HG02588 (cell line): ENCODE measurements around the gene PPIL1.

ENCODE experiments used
- ATAC-seq: cut with Tn5 transposase; IDR thresholded peaks from one replicate; pipeline ENCODE4 v1.9.1; 2021; ENCODE audit warnings: mild to moderate bottlenecking, moderate library complexity; ENCODE audit not compliant: unreplicated experiment

Gene PPIL1

GRCh38 chr6:36836111-36837021 lies 38.2 kb downstream of the PPIL1 start:
- no peak for ATAC-seq

DNA sequence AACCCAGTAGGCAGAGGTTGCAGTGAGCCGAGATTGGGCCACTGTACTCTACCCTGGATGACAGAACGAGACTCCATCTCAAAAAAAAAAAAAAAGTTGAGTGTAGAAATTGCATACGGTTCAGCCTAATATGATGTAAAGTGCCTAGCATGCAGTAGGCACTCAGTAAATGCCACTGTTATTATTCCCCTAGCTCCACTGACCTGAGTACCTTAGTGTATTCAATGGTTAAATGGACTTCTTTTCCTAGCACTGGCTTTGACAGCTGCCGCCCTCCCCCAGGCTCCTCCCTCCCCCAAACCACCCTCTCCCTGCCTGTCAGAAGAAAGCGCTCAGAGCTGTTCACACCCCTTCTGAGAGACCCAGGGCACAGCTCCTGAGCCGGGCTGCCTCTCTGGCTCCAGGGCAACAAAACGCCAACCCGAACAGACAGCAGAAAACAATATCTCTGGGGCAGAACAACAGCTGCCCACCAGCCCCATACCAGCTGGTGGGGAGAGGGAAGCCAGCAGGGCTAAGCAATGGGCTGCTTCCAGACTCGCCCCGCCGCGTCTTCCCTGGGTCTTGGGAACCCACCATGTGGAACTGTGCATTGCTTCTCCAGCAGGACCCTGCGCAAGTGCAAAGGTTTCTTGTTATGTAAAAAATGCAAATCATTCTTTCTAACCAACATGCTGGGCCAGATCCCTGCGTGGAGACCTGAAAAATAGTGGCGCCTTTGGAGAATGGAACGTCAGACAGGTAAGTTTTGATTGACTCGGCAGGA lies 39.8 kb downstream of the PPIL1 start:
- ATAC-seq: no peak

DNA sequence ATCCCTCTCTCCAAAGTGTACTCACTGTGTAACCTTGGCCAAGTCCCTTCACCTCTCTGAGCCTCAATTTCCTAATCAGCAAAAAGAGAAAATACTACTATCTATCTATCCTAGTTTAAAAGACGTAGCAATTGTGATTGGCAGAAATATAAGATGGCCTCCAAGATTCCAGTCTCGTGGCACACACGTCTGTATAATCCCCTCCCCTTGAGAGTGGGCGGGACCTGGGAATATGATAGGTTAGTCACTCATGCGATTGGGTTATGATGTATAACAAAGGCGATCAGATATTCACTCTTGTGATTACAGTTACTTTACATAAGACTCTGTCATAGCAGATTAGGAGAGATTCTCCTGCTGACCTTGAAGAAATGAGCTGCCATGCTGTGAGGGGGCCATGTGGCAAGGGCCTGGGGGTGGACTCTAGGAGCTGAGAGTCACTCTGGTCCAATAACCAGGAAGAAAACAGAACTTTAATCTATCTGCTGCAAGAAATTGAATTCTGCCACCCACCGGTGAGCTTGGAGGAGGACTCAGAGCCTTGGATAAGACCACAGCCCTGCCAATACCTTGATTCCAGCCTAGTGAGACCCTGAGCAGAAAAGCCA lies 41.3 kb downstream of the PPIL1 start:
- no peak for ATAC-seq

- ATAC-seq: no peak
Observed at GRCh38 chr6:36832313-36832712, 42.3 kb downstream of the PPIL1 start.

DNA sequence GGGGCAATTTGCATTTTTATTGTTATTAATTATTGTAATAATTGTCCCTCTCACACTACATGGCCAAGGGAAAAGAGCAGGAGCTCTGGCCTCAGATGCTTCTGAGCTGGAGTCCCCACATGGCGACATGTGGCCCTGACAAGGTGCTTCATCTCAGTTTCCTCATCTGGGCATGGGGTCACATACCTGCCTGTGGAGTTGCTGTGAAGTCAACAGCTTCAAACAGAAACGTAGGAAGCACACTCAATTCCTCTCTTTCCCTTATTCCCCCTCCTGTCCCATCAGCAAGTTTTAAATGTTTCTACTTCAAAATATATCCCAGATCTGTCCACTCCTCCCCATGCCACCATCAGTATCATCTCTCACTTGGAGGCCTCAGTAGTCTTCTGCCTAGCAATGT lies 44.0 kb downstream of the PPIL1 start:
- ATAC-seq: no peak

DNA sequence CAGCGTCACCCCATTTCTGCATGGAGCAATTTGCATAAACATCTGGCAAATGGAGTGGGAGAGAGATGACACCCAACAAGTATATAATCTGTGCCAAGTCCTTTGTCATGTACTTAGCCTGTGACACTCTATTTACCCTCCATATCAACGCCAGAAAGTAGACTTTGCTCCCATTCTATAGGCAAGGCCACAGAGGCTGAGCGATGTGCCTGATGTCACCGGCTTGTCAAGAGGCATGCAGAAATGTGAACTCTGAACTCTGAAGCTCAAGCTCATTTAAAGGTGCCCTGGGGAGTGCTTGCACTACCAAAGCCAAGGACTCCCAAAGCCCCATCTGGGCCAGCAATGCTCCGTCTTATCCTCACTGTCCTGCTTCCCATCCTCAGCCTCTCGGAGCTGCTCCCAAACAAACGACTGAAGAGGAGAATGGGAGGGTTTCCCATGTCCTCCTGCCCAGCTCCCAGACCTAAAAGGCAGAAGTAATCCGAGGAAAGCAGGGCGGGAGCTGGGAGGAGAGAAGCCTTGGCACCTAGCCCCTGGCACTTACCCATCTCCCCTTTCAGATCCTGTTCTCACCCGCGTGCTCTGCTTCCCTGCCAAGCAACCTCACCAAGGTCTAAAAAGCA lies 44.6 kb downstream of the PPIL1 start:
- no peak for ATAC-seq

- no peak for ATAC-seq
Observed at GRCh38 chr6:36827261-36828079, 47.1 kb downstream of the PPIL1 start.

DNA sequence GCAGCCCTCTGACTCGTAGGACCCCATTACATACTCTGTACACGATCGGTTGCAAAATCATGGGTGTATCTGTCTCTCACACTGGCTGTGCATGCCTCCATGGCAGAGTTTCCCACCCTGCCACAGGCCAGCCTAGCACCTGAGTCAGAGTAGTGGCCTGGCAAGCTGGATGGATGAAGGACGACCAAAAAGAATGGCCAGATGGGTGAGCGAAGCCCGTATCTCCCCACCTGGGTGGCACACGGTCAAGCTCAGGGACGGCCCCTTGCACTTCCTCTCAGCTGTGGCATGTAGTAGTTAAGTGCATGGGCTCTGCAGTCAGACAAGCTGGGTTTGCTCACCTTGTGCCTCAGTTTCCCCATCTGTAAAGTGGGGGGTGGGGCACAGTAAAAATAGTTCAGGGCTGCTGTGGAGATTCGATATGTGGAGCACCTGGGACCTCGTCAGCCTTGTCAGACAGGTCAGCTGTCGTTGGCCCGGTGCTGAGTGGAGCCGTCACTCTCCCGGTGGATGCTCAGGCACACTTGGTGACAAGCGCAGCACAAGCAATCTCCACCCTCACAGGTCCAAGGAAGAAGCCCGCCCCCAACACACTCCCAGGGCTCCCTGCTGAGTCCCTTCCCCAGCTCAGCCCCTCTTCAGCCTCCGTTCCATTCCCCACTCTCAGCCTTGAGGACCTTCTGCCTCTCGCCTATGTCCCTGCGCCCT lies 47.9 kb downstream of the PPIL1 start:
- ATAC-seq: no peak

DNA sequence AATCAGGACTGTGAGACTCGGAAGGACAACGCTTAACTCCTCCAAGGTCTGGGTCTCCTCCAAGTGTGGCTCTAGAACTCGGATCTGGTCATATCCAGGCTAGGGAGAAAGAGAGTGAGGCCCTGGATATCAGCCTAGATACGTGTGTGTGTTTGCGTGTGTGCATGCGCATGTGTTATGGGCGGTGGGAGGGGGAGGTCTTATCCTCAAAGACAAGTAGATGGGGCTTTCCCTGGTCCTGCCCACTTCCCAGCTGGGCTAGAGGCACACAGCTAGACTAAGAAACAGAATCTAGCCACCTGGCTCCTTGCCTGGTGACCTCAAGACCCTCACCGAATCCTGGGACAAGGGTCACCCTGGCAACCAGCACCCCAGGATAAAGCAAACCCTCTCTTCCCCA lies 48.6 kb downstream of the PPIL1 start:
- no peak for ATAC-seq

DNA sequence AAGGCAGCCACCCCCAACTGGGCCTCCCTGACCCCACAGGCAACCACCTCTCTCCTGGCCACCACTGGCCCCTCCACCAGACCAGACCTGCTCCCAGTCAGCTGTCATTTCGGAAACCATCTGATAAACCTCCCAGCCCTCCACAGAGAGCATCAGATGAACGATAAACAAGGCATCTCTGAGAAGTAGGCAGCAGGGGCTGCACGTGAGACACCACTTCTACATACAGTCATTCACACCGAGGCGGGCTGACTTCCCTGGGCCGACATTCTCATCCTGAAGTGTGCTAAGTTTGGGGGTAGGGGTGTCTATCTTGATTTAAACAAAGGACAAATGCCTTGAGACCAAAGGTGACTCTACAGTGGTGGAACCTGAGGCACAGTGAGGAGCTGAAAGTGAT lies 49.2 kb downstream of the PPIL1 start:
- no peak for ATAC-seq

DNA sequence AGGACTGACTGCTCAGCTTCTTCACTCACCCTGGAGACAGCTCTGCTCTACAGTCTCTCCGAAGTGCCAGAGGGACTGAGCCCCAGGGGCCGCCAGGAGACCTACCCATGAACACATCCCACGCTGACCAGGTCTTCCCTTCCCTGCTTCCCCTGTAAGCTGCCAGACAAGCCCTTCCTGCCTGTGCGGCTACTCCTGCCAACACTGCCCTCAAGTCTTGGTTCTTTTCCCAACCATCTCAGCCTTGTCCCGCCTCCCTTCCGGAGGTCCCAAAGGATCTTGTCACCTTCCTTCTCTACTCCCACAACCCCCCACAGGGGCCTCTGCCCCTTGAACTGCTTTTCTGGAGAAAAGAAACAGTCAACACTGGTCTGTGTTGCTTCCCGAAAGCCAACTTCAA lies 50.4 kb downstream of the PPIL1 start:
- no peak for ATAC-seq

DNA sequence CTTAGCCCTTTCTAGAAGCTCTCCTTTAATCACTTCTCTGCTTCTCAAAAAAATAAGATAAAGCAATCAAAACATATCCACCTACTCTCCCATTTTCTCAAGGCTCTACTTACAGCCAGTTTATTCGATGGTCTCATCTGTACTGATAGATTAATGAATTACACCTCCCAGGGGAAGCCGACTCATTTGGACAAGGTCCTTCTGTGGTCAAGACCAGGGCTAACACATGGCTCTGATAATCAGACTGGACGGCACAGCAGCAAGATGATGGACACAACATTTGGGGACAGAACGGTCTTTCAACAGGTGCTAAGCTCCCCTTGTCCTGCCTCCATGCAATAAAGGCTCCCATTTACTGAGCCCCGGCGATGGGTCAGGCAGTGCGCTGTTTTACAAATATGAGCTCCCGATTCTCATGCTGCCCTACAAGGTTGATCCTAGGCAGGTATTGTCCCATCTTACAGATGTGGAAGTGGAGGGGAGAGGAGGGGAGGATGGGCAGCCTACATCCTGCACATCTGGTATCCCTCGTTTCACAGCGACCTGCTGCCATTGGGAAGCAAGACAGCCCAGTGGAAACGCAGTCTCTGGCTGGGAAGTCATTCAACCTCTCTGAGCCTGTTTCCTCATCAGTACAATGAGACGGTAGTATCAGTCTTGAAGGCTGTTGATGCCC lies 51.0 kb downstream of the PPIL1 start:
- no peak for ATAC-seq

GRCh38 chr6:36822506-36823269 lies 51.9 kb downstream of the PPIL1 start:
- no peak for ATAC-seq

- ATAC-seq: no peak
Observed at GRCh38 chr6:36821581-36822335, 52.8 kb downstream of the PPIL1 start.

- no peak for ATAC-seq
Observed at GRCh38 chr6:36820700-36821580, 53.7 kb downstream of the PPIL1 start.

GRCh38 chr6:36818756-36819155 lies 55.8 kb downstream of the PPIL1 start:
- no peak for ATAC-seq

- ATAC-seq: no peak
Observed at GRCh38 chr6:36817847-36818246, 56.8 kb downstream of the PPIL1 start.
